Measurements from ENCODE around the gene GPR55.

Gene GPR55

GRCh38 chr2:230877759-230878598, 47.1 kb downstream of the GPR55 start:
- no peak for DNase-seq

GRCh38 chr2:230877116-230877758, 47.8 kb downstream of the GPR55 start:
- no peak for DNase-seq

GRCh38 chr2:230875347-230876315, 49.4 kb downstream of the GPR55 start:
- no peak for DNase-seq

- no peak for DNase-seq
Measured at GRCh38 chr2:230874876-230875275, 50.2 kb downstream of the GPR55 start.

GRCh38 chr2:230874456-230874855, 50.6 kb downstream of the GPR55 start:
- no peak for DNase-seq

GRCh38 chr2:230873661-230874401, 51.2 kb downstream of the GPR55 start:
- DNase-seq: no peak

GRCh38 chr2:230872968-230873660, 51.9 kb downstream of the GPR55 start:
- no peak for DNase-seq

GRCh38 chr2:230872151-230872967, 52.7 kb downstream of the GPR55 start:
- no peak for DNase-seq

- no peak for DNase-seq
Measured at GRCh38 chr2:230871361-230872150, 53.5 kb downstream of the GPR55 start.

- no peak for DNase-seq
Measured at GRCh38 chr2:230870544-230871360, 54.3 kb downstream of the GPR55 start.

GRCh38 chr2:230869914-230870543, 55.0 kb downstream of the GPR55 start:
- DNase-seq: no peak

- no peak for DNase-seq
Measured at GRCh38 chr2:230868947-230869913, 55.8 kb downstream of the GPR55 start.

GRCh38 chr2:230868161-230868946, 56.7 kb downstream of the GPR55 start:
- no peak for DNase-seq

- DNase-seq: peak; percentile 39
Measured at GRCh38 chr2:230866756-230867523, 58.1 kb downstream of the GPR55 start.
